NT2/D1 (cell line): ENCODE measurements around the gene PACSIN2.

Experiments used
- DNase-seq: peaks from one replicate; pipeline ENCODE4 v3.0.0-alpha.2; 2011; ENCODE audit warnings: low read depth, low spot score
- H3K27me3 ChIP-seq: 2 replicates; pipeline ENCODE4 v1.6.0; 2011; ENCODE audit warnings: mild to moderate bottlenecking; ENCODE audit not compliant: insufficient read length, insufficient read depth
- H3K36me3 ChIP-seq: 2 replicates; pipeline ENCODE4 v1.6.1; 2011; ENCODE audit warnings: mild to moderate bottlenecking, low read length, mixed read lengths; ENCODE audit not compliant: insufficient read depth, insufficient read length
- H3K4me1 ChIP-seq: 2 replicates; pipeline ENCODE4 v1.5.1; 2011; ENCODE audit not compliant: insufficient read depth, insufficient read length
- H3K4me3 ChIP-seq: 2 replicates; pipeline ENCODE4 v1.5.1; 2011; ENCODE audit warnings: low read depth; ENCODE audit not compliant: insufficient read length
- H3K9ac ChIP-seq: 2 replicates; pipeline ENCODE4 v1.6.0; 2011; ENCODE audit warnings: low read depth; ENCODE audit not compliant: insufficient read length
- H3K9me3 ChIP-seq: 2 replicates; pipeline ENCODE4 v1.5.1; 2011; ENCODE audit warnings: mild to moderate bottlenecking, low read length; ENCODE audit not compliant: insufficient read depth
- SUZ12 ChIP-seq: IDR thresholded peaks from 2 replicates; pipeline ENCODE4 v1.6.1; 2011; ENCODE audit not compliant: insufficient read length, insufficient read depth; ENCODE audit errors: extremely low read depth
- YY1 ChIP-seq: IDR thresholded peaks from 2 replicates; pipeline ENCODE4 v1.6.1; 2011; ENCODE audit not compliant: insufficient read length, insufficient read depth
- ZNF274 ChIP-seq: IDR thresholded peaks from 2 replicates; pipeline ENCODE4 v1.6.1; 2011; ENCODE audit warnings: mild to moderate bottlenecking, low read depth, low read length

Gene PACSIN2

GRCh38 chr22:42833104-42833503 lies 181.8 kb downstream of the PACSIN2 start:
- H3K4me3 ChIP-seq = no peak overlapping the region
- DNase-seq = no peak
- H3K9ac ChIP-seq = no peak overlapping the region
- H3K4me1 ChIP-seq = no peaks in the 10 kb centered on the region
- no peaks in the 10 kb centered on the region for H3K9me3 ChIP-seq
- peaks cover 30% of the 10 kb centered on the region for H3K36me3 ChIP-seq
- TF ChIP-seq SUZ12 (no peak), ZNF274 (no peak), YY1 (no peak)
- H3K27me3 ChIP-seq = no peaks in the 10 kb centered on the region

- H3K4me3 ChIP-seq = no peak overlapping the region
- H3K4me1 ChIP-seq = no peaks in the 10 kb centered on the region
- H3K27me3 ChIP-seq = no peaks in the 10 kb centered on the region
- DNase-seq = no peak
- peaks cover 33% of the 10 kb centered on the region for H3K36me3 ChIP-seq
- H3K9me3 ChIP-seq = no peaks in the 10 kb centered on the region
- TF ChIP-seq YY1 (no peak), ZNF274 (no peak), SUZ12 (no peak)
- H3K9ac ChIP-seq = no peak overlapping the region
These were observed 183.2 kb downstream of the PACSIN2 start for GRCh38 chr22:42831712-42832111.

- H3K4me3 ChIP-seq = no peak overlapping the region
- no peaks in the 10 kb centered on the region for H3K4me1 ChIP-seq
- no peak for TF ChIP-seq ZNF274
- no peak for TF ChIP-seq SUZ12
- no peak for TF ChIP-seq YY1
- H3K36me3 ChIP-seq = peaks cover 35% of the 10 kb centered on the region
- no peak overlapping the region for H3K9ac ChIP-seq
- H3K9me3 ChIP-seq = no peaks in the 10 kb centered on the region
- DNase-seq = no peak
- H3K27me3 ChIP-seq = no peaks in the 10 kb centered on the region
These were observed 184.8 kb downstream of the PACSIN2 start for GRCh38 chr22:42830161-42830560.

GRCh38 chr22:42829302-42829701 lies 185.6 kb downstream of the PACSIN2 start:
- Histone ChIP-seq H3K9me3 (no peaks in the 10 kb centered on the region), H3K4me1 (no peaks in the 10 kb centered on the region), H3K36me3 (peaks cover 34% of the 10 kb centered on the region), H3K4me3 (no peak overlapping the region), H3K9ac (no peak overlapping the region), H3K27me3 (no peaks in the 10 kb centered on the region)
- no peak for DNase-seq
- TF ChIP-seq ZNF274 (no peak), SUZ12 (no peak), YY1 (no peak)

GRCh38 chr22:42825796-42826195 lies 189.2 kb downstream of the PACSIN2 start:
- no peak for DNase-seq
- Histone ChIP-seq H3K36me3 (peaks cover 33% of the 10 kb centered on the region), H3K27me3 (no peaks in the 10 kb centered on the region), H3K9me3 (peaks cover 10% of the 10 kb centered on the region; the same call in 1 of the 2 replicates), H3K4me3 (no peak overlapping the region), H3K9ac (no peak overlapping the region), H3K4me1 (no peaks in the 10 kb centered on the region)
- TF ChIP-seq YY1 (no peak), ZNF274 (no peak), SUZ12 (no peak)

- H3K9me3 ChIP-seq = peaks cover 10% of the 10 kb centered on the region; the same call in 1 of the 2 replicates
- no peak overlapping the region for H3K4me3 ChIP-seq
- no peak for TF ChIP-seq YY1
- TF ChIP-seq ZNF274 = no peak
- TF ChIP-seq SUZ12 = no peak
- no peaks in the 10 kb centered on the region for H3K27me3 ChIP-seq
- H3K36me3 ChIP-seq = peaks cover 34% of the 10 kb centered on the region
- H3K4me1 ChIP-seq = no peaks in the 10 kb centered on the region
- DNase-seq = no peak
- H3K9ac ChIP-seq = no peak overlapping the region
These were observed 193.6 kb downstream of the PACSIN2 start for GRCh38 chr22:42821386-42821785.

- no peaks in the 10 kb centered on the region for H3K27me3 ChIP-seq
- TF ChIP-seq YY1 (no peak), ZNF274 (no peak), SUZ12 (no peak)
- H3K36me3 ChIP-seq = peaks cover 31% of the 10 kb centered on the region
- no peak for DNase-seq
- peaks cover 10% of the 10 kb centered on the region; the same call in 1 of the 2 replicates for H3K9me3 ChIP-seq
- H3K4me1 ChIP-seq = no peaks in the 10 kb centered on the region
- no peak overlapping the region for H3K4me3 ChIP-seq
- H3K9ac ChIP-seq = no peak overlapping the region
These were observed 194.7 kb downstream of the PACSIN2 start for GRCh38 chr22:42820045-42820763.
